AG20443 (cell line): ENCODE data around the gene INTS11.
A peak's percentile ranks its signal among the peaks of the same experiment; 100 is the strongest.

Experiments used
- DNase-seq: peaks from one replicate; pipeline ENCODE4 v3.0.0; 2012; ENCODE audit warnings: low spot score, mixed read lengths

Gene INTS11

GRCh38 chr1:1357871-1358432, 33.5 kb upstream of the INTS11 start:
- DNase-seq = peak; percentile 39

DNA sequence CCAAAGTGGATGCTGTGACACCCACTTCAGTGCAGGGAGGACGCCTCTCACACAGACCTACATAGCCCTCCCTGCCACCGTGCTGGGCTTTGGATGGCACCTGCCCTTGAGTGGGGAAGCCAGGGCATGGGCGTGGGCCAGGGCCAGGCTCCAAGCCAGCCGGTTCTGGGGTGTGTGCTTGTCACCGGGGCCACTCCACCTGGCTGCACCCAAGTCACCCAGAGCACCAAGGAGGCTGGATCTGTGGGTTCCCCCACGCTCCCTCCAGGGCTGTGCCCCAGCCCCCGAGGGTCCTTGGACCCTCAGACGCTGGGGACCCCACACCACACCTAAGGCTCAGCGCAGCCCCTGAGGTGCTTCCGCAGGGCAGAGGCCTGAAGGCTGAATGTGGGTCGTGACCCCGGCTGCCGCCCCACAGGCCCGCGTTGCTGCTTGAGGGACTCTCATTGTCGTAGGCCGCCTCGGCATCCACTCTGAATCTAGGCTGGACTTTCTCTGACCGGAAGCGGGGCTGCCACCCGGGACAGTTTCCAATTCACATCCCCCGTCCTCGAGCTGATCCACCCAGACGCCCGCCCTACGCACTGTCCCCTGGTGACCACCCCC, 32.4 kb upstream of the INTS11 start:
- no peak for DNase-seq

GRCh38 chr1:1356166-1356795, 31.8 kb upstream of the INTS11 start:
- no peak for DNase-seq

- DNase-seq = peak; percentile 35
Observed at GRCh38 chr1:1355416-1355815, 31.0 kb upstream of the INTS11 start.

DNA sequence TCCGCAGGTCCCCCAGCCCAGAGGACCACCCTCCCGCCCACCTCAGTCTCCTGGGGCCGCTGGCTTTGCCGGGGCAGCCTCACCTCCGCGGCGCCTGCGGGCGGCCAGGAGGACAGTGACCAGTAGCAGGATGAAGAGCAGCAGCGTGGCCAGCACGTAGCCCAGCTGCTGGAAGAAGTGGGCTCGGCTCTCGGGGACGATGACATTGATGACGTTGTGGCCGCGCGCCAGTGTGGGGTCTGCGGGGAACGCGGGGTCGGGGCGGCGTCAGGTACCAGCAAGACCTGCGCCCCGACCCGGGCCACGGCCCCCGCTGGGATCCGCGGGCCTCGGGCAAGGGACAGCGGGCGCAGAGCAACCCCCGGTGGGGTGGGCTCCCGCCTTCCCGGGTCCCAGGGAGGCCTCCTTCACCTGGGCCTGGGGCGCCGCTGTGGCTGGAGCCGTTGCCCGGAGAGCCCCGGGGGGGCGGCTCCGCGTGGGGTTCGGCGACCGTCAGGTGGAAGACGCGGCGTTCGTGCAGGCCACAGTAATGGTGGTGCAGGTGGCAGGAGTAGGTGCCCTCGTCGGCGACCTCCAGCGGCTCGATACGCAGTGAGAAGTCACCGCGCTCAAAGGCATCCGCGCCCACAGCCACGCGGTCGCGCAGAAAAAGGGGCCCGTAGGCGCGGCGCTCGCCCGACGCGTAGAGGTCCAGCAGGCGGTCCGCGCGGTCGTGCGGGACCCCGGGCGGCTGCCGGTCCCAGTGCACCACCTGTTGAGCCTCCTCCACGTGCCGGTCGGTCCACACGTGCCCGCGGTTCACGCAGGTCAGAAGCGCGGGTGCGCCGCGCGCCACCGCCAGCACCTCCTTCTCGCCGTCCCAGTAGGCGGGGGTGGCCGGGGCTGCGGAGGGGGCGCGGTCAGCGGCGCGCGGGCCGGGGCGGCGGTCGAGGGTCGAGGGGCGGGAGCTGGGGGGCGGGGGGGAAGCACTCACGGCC, 30.1 kb upstream of the INTS11 start:
- DNase-seq = no peak

DNA sequence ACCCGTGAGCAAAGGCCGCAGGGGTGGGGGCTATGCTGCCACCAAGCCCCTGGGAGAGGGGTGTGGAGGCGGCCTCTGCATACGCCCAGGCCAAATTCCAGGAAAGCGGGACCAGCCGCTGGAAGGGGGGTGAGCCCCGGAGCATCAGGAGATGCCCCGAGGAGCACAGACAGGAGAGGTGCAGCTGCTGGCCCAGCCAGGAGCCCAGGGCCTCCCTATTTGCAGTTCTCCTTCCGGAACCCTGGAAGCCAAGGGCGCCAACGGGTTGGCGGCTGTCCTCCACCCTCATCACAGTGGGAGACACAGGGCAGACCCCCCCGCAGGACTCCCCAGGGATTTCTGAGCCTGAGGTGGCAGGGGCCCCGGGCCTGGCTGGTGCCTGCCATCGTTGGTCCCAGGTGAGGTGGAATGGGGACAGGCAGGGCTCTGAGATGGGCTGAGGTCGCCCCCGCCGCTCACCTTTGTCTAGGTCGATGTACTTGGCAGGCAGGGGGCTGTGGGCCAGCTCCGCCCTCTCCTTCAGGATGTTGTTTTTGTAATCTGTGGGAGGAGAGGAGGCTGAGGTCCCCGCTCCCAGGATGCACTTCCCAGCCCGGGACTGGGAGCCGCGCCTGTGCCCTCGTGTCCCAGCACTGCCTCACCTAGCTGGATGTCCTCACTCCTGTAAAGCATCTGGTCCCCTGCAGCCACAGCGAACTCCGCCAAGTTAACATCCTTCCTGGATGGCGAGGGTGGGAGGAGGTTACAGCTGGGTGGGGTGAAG, 29.1 kb upstream of the INTS11 start:
- DNase-seq = no peak

DNA sequence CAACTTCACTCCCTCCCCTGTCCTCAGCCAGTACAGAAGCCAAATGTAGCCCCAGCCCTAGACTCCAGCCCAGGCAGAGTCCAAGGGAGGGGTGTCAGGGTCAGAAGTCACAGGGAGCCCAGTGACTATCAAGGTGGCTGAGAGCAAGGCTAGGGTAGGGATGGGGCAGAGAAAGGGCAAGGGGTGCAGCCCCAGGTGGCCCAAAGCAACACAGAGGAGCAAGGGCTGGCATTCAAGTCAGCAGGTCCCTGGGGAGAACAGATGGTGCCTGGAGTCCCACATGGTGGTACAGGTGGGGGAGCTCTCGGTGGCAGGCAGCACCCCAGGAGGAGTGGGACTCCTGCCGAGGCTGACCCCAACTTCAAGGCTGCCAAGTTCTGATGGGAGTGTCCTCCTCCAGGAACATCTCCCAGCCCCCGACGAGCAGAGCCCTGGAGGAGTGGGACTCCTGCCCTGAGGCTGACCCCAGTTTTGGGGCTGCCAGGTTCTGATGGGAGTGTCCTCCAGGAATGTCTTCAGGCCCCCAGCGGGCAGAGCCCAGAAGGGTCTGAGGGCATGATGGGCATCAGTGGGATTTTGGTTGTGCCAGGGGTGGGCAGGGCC, 28.4 kb upstream of the INTS11 start:
- DNase-seq = no peak

DNA sequence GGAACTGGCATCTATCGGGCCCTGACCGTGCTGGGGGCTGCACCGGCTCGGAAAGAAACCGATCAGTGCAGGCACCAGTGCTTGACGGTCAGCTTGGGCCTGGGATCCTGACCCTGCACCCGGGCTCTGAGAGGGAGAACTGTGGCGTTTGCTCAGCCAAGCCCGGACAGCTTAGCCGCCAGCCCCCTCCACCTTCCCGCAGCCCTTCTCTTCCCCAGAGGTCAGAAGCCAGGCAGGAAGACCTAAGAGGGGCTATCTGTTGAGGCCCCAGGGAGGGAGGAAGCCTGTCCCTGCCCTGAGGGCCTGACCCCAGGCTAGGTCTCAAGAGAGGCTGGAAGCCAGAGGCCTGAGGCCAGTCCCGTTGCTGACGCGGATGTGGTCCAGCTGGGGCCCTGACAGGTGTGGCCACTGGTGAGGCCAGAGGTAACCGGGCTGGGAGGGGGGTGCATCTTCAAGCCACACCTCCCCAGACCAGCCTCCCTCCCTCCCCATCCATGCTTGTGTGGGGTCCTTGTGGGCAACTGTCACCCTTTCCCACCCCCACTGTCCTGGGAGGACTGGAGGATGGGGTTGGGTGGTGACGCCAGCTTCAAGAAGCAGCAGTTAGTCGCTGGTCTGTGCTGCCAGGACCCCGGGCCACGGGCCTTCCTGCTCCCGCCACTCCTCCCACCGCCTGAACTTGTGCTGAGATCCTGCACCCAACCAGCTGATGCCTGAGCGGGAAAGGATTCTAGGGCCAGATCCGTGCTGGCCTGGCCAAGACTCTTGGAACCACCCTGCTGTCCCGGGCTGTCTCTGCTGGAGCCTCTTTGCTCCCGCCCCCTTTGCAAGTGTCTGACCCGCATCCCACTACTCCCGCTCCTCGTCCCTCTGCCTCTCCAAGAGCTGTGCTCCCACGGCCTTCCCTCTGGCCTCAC, 27.3 kb upstream of the INTS11 start:
- DNase-seq = peak; percentile 42

DNA sequence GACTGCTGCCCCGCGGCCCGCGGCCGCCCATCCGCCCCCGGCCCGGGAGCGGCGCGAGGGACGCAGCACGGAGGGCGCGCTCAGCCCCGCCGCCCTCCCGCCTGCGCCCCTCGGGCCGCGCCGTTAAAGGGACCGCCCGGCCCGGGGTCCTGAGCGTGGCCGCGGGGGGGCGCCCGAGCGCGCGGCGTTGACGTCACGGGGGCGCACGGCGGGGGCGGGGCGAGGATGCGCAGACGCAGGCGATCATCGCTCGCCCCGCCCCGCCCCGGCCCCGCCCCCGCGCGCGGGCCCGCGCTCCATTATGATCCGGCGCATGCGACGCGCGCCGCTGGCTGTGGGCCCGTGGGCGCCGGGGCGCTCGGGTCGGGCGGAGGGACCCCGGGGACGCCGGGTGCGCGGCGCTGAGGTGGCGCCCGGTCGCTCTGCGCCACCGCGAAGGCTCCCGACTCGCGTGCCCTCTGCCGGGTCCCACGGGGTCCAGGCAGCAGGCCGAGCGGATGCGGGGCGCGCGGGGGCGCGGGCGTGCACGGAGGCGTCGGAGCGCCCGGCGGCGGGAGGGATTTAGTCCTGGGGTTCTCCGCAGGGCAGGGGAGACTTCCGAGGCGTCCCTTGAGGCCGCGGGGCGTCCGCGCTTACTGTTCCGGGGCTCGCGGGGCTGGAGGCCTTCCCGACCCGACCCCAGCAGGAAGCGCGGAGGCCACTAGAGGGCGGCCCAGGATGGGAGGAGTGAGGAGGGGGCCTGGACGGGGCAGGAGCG, 25.0 kb upstream of the INTS11 start, which contains the start of gene DVL1:
Gene DVL1, minus strand, starts transcription at position 163 of the 757 bp plus-strand sequence. CDS start 353 bp downstream, outside the sequence.
- DNase-seq = peak; percentile 94

- DNase-seq = no peak
Observed at GRCh38 chr1:1348420-1349255, 24.2 kb upstream of the INTS11 start.

GRCh38 chr1:1347663-1348419, 23.4 kb upstream of the INTS11 start:
- peak; percentile 43 for DNase-seq

GRCh38 chr1:1347026-1347595, 22.7 kb upstream of the INTS11 start:
- no peak for DNase-seq

GRCh38 chr1:1346501-1346890, 22.0 kb upstream of the INTS11 start:
- DNase-seq = no peak

- DNase-seq = no peak
Observed at GRCh38 chr1:1345860-1346500, 21.5 kb upstream of the INTS11 start.

- no peak for DNase-seq
Observed at GRCh38 chr1:1345384-1345783, 20.9 kb upstream of the INTS11 start.

DNA sequence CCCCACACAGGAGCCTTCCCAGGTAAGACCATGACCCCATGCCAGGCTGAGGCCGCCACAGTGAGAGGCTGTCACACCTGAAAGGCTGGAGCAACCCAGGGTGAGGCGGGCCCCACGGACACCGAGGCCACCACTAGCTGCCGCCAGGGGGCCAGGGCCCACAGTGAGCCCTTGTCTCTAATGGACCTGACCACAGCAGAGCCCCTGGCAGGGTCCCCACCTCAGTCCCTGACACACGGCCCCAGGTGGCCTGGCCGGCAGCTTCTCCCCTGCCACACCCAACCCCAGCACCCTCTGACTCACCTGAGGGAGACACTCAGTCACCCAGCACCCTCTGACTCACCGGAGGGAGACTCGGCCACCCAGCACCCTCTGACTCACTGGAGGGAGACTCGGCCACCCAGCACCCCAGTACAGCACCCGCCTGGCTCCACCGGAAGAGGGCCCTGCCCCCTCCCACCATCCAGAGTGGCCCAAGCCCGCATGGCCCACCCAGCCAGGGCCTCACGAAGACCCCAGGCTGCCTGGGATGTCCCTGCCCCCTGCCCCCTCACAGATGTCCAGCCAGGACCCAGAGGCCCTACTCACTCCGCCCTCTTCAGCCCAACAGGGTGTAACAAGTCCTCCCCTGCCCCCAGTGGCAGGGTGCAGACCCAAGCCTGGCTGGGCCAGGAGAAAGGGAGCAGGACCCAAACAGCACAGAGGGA, 20.3 kb upstream of the INTS11 start:
- DNase-seq = peak; percentile 58
